Effector CD4-positive, alpha-beta T cell (primary cell): ENCODE results near the gene PCDHGA9.
"Not testable (repeated sequence)": the region's sequence is repeated elsewhere in the genome, so short reads cannot be mapped to it uniquely, and the experiment has no call there.

Source experiments
- DNase-seq: peaks from one replicate; pipeline ENCODE4 v3.0.0-alpha.2; 2020

The PCDHGA9 gene

DNA sequence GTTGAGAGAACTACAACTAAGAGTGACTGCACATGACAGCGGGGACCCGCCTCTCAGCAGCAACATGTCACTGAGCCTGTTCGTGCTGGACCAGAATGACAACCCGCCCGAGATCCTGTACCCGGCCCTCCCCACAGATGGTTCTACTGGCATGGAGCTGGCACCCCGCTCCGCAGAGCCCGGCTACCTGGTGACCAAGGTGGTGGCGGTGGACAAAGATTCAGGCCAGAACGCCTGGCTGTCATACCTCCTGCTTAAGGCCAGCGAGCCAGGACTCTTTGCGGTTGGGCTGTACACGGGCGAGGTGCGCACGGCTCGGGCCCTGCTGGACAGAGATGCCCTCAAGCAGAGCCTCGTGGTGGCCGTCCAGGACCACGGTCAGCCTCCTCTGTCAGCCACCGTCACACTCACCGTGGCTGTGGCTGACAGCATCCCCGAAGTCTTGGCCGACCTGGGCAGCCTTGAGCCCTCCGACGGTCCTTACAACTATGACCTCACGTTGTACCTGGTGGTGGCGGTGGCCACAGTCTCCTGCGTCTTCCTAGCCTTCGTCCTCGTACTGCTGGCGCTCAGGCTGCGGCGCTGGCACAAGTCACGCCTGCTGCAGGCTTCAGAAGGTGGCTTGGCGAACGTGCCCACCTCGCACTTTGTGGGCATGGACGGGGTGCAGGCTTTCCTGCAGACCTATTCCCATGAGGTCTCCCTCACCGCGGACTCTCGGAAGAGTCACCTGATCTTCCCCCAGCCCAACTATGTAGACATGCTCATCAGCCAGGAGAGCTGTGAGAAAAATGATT is 17.9 kb upstream of the PCDHGA9 start:
- no peak for DNase-seq

DNA sequence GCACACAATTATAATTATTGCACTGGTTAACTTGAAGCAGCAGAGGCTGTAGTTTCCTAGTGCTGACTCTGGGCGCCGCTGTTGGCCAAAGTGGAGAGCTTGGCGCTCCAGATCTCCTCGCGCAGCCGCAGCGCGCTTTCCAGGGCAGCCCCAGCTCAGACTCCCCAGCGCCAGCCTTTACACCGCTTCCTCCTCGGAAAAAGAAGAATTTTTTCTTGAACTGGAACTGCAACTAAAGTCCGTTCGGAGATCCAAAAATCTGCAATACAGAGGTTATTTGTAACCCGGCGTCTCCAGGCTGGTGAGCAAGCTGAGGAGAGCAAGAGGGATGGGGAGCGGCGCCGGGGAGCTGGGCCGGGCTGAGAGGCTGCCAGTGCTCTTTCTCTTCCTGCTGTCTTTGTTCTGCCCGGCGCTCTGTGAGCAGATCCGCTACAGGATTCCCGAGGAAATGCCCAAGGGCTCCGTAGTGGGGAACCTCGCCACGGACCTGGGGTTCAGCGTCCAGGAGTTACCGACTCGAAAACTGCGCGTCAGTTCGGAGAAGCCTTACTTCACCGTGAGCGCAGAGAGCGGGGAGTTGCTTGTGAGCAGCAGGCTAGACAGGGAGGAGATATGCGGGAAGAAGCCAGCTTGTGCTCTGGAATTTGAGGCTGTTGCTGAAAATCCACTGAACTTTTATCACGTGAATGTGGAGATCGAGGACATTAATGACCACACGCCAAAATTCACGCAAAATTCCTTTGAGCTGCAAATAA is 14.8 kb upstream of the PCDHGA9 start, which contains the start of gene PCDHGB4:
Gene PCDHGB4 (plus strand): TSS at position 142 of the 755 bp plus-strand sequence. CDS start 187 bp downstream, at position 329.
- not testable (repeated sequence) for DNase-seq

DNA sequence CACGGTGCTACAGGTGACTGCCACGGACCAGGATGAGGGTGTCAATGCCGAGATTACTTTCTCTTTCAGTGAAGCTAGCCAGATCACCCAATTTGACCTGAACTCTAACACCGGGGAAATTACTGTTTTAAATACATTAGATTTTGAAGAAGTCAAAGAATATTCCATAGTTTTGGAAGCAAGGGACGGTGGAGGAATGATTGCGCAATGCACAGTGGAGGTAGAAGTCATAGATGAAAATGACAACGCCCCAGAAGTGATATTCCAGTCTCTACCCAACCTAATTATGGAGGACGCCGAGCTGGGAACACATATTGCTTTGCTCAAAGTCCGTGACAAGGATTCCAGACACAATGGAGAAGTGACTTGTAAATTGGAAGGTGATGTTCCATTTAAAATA is 13.9 kb upstream of the PCDHGA9 start:
- no peak for DNase-seq

DNA sequence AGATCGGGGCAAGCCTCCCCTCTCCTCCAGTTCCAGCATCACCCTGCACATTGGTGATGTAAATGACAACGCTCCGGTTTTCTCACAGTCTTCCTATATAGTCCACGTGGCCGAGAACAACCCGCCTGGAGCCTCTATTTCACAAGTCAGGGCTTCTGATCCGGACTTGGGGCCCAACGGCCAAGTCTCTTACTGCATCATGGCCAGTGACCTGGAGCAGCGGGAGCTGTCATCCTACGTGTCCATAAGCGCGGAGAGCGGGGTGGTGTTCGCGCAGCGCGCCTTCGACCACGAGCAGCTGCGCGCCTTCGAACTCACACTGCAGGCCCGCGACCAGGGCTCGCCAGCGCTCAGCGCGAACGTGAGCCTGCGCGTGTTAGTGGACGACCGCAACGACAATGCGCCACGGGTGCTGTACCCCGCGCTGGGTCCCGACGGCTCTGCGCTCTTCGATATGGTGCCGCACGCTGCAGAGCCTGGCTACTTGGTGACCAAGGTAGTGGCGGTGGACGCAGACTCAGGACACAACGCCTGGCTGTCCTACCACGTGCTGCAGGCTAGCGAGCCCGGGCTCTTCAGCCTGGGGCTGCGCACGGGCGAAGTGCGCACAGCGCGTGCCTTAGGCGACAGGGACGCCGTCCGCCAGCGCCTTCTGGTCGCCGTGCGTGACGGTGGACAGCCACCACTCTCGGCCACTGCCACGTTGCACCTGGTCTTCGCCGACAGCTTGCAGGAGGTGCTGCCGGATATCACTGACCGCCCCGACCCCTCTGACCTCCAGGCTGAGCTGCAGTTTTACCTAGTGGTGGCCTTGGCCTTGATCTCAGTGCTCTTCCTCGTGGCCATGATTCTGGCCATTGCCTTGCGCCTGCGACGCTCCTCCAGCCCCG is 13.2 kb upstream of the PCDHGA9 start:
- no peak for DNase-seq

DNA sequence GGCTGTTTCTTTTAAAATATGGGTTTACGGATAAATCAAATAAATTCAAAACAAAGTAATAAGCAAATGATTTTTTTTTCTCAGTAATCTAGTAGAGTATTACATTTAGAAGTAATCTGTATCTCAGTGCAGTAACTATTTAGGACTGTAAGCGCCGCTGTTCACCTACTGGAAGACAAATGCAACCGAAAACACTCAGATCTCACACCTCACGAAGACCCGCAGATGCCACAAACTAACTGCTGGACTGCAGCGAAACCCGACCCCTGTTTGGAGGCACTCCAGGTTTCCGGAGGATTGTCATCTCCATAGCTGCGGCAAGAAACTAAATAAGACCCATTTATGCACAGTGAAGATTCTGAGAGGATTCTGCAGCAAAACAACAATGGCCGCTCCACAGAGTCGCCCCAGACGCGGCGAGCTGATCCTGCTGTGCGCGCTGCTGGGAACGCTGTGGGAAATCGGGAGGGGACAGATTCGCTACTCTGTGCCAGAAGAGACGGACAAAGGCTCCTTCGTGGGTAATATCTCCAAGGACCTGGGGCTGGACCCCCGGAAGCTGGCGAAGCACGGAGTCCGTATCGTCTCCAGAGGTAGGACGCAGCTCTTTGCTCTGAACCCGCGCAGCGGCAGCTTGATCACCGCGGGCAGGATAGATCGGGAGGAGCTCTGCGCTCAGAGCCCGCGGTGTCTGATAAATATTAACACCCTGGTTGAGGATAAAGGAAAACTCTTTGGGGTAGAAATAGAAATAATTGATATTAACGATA is 10.0 kb upstream of the PCDHGA9 start, which contains the start of gene PCDHGA8:
Gene PCDHGA8 (plus strand): TSS at position 205 of the 770 bp plus-strand sequence. CDS start 181 bp downstream, at position 386.
- no peak for DNase-seq

DNA sequence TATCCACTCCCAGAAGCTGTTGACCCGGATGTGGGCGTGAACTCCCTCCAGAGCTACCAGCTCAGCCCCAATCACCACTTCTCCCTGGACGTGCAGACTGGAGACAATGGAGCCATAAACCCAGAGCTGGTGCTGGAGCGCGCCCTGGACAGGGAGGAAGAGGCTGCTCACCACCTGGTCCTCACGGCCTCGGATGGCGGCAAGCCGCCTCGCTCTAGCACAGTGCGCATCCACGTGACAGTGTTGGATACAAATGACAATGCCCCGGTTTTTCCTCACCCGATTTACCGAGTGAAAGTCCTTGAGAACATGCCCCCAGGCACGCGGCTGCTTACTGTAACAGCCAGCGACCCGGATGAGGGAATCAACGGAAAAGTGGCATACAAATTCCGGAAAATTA is 9.3 kb upstream of the PCDHGA9 start:
- no peak for DNase-seq

DNA sequence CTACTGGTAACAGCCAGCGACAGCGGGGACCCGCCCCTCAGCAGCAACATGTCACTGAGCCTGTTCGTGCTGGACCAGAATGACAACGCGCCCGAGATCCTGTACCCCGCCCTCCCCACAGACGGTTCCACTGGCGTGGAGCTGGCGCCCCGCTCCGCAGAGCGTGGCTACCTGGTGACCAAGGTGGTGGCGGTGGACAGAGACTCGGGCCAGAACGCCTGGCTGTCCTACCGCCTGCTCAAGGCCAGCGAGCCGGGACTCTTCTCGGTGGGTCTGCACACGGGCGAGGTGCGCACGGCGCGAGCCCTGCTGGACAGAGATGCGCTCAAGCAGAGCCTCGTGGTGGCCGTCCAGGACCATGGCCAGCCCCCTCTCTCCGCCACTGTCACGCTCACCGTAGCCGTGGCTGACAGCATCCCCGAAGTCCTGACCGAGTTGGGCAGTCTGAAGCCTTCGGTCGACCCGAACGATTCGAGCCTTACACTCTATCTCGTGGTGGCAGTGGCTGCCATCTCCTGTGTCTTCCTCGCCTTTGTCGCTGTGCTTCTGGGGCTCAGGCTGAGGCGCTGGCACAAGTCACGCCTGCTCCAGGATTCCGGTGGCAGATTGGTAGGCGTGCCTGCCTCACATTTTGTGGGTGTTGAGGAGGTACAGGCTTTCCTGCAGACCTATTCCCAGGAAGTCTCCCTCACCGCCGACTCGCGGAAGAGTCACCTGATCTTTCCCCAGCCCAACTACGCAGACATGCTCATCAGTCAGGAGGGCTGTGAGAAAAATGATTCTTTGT is 8.0 kb upstream of the PCDHGA9 start:
- DNase-seq, result not testable (repeated sequence)

DNA sequence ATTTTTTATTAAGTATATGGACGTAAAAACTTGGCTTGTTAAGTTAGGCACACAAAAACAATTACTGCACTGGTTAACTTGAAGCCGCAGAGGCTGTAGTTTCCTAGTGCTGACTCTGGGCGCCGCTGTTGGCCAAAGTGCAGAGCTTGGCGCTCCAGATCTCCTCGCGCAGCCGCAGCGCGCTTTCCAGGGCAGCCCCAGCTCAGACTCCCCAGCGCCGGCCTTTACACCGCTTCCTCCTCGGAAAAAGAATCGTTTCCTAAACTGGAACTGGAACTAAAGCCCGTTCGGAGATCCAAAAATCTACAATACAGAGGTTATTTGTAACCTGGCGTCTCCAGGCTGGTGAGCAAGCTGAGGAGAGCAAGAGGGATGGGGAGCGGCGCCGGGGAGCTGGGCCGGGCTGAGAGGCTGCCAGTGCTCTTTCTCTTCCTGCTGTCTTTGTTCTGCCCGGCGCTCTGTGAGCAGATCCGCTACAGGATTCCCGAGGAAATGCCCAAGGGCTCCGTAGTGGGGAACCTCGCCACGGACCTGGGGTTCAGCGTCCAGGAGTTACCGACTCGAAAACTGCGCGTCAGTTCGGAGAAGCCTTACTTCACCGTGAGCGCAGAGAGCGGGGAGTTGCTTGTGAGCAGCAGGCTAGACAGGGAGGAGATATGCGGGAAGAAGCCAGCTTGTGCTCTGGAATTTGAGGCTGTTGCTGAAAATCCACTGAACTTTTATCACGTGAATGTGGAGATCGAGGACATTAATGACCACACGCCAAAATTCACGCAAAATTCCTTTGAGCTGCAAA is 4.6 kb upstream of the PCDHGA9 start, which contains the start of gene PCDHGB5:
Gene PCDHGB5 (plus strand): TSS at position 192 of the 796 bp plus-strand sequence. CDS start 181 bp downstream, at position 373.
- not testable (repeated sequence) for DNase-seq

DNA sequence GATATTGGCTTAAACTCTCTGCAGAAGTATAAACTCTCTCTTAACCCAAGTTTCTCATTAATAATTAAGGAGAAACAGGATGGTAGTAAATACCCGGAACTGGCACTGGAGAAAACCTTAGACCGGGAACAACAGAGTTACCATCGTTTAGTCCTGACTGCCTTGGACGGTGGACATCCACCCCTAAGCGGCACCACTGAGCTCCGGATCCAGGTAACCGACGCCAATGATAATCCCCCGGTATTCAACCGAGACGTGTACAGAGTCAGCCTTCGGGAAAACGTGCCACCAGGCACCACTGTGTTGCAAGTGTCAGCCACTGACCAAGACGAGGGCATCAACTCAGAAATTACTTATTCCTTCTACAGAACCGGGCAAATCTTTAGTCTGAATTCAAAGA is 4.0 kb upstream of the PCDHGA9 start:
- DNase-seq, result no peak

DNA sequence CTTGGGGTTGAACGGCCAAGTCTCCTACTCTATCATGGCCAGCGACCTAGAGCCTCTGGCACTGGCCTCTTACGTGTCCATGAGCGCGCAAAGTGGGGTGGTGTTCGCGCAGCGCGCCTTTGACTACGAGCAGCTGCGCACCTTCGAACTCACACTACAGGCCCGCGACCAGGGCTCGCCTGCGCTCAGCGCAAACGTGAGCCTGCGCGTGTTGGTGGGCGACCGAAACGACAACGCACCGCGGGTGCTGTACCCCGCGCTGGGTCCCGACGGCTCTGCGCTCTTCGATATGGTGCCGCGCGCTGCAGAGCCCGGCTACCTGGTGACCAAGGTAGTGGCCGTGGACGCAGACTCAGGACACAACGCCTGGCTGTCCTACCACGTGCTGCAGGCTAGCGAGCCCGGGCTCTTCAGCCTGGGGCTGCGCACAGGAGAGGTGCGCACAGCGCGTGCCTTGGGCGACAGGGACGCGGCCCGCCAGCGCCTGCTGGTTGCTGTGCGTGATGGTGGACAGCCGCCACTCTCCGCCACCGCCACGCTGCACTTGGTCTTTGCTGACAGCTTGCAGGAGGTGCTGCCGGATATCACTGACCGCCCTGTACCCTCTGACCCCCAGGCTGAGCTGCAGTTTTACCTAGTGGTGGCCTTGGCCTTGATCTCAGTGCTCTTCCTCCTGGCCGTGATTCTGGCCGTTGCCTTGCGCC is 2.9 kb upstream of the PCDHGA9 start:
- no peak for DNase-seq

DNA sequence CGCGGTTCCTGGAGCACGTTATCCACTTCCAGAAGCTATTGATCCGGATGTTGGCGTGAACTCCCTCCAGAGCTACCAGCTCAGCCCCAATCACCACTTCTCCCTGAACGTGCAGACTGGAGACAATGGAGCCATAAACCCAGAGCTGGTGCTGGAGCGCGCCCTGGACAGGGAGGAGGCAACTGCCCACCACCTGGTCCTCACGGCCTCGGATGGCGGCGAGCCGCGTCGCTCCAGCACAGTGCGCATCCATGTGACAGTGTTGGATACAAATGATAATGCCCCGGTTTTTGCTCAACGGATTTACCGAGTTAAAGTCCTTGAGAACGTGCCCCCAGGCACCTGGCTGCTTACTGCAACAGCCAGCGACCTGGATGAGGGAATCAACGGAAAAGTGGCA is 809 bp downstream of the PCDHGA9 start:
- DNase-seq, result no peak

DNA sequence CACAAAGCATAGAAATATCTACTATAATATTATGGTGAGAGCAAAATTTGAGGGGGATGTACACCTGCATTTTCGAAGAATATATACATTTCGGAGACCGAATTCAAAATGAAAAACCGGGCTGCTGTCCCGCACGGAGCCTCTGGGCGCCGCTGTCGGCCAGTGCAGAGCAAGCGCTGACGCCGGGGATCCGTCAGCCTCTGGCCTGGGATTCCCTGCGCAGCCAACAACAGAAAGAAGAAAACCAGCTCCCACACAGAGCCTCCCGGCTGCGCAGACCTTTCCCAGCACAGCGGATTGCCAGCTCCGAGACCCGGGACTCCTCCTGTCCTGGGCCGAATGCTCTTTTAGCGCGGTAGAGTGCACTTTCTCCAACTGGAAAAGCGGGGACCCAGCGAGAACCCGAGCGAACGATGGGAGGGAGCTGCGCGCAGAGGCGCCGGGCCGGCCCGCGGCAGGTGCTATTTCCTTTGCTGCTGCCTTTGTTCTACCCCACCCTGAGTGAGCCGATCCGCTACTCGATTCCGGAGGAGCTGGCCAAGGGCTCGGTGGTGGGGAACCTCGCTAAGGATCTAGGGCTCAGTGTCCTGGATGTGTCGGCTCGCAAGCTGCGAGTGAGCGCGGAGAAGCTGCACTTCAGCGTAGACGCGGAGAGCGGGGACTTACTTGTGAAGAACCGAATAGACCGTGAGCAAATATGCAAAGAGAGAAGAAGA is 5.4 kb downstream of the PCDHGA9 start, which contains the start of gene PCDHGB6:
Gene PCDHGB6 (plus strand): TSS at position 232 of the 716 bp plus-strand sequence. CDS start 182 bp downstream, at position 414.
- not testable (repeated sequence) for DNase-seq

DNA sequence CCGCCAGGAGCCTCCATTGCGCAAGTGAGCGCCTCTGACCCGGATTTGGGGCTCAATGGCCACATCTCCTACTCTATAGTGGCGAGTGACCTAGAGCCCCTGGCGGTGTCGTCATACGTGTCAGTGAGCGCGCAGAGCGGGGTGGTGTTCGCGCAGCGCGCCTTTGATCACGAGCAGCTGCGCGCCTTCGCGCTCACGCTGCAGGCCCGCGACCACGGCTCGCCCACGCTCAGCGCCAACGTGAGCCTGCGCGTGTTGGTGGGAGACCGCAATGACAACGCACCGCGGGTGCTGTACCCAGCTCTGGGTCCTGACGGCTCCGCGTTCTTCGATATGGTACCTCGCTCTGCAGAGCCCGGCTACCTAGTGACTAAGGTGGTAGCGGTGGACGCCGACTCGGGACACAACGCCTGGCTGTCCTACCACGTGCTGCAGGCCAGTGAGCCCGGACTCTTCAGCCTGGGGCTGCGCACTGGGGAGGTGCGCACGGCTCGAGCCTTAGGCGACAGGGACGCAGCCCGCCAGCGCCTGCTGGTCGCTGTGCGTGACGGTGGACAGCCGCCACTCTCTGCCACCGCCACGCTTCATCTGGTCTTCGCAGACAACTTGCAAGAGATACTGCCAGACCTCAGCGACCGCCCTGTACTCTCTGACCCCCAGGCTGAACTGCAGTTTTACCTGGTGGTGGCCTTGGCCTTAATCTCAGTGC is 7.2 kb downstream of the PCDHGA9 start:
- no peak for DNase-seq

DNA sequence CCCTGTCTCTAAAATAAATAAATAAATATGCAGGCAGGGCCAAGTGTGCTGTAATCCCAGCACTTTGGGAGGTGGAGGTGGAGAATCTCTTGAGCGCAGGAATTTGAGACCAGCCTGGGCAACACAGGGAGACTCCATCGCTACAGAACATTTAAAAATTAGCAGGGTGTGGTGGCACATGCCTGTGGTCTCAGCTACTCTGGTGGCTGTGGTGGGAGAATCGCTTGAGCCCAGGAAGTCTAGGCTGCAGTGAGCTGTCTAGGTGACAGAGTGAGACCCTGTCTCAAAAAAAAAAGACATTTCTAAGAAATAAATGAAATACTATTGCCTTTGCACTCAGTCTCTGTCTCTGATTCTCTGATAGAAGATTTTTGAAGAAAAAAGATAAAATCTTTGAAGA is 9.0 kb downstream of the PCDHGA9 start:
- DNase-seq, result no peak

DNA sequence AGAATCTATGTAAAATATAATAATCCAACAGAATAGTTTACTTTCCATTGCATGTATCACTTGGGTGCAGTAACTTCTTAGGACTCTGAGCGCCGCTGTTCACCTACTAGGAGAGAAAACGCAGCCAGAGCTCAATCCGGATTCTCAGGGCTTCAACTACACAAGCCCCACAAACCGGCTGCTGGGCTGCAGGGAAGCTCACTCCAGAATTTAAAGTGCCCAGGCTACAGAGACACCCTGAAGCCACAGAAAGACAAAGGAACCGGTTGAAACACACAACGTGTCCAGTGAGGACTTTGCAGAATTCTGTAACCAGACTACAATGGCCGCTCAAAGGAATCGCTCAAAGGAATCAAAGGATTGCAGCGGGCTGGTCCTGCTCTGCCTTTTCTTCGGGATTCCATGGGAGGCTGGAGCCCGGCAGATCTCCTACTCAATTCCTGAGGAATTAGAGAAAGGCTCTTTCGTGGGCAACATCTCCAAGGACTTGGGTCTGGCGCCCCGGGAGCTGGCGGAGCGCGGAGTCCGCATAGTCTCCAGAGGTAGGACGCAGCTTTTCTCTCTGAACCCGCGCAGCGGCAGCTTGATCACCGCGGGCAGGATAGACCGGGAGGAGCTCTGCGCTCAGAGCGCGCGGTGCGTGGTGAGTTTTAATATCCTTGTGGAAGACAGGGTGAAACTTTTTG is 10.4 kb downstream of the PCDHGA9 start, which contains the start of gene PCDHGA10:
Gene PCDHGA10 (plus strand): TSS at position 134 of the 686 bp plus-strand sequence. CDS start 189 bp downstream, at position 323.
- DNase-seq, result peak; percentile 38

DNA sequence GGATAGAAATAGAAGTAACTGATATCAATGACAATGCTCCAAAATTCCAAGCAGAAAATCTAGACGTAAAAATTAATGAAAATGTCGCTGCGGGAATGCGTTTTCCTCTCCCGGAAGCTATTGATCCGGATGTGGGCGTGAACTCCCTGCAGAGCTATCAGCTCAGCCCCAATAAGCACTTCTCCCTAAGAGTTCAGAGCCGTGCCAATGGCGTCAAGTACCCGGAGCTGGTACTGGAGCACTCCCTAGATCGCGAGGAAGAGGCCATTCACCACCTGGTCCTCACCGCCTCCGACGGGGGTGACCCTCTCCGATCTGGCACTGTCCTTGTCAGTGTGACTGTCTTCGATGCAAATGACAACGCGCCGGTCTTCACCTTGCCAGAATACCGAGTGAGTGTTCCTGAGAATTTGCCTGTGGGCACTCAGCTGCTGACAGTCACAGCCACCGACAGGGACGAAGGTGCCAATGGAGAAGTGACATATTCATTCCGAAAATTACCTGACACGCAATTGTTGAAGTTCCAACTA is 11.0 kb downstream of the PCDHGA9 start:
- no peak for DNase-seq
